K562 (cell line): ENCODE measurements around the gene REX1BD.

Experiments
- FOXA1 ChIP-seq: fragments of 450-650 bp; IDR thresholded peaks from 2 replicates; pipeline ENCODE4 v1.6.1; 2016; ENCODE audit warnings: mild to moderate bottlenecking, borderline replicate concordance
- FOXK2 ChIP-seq, 2 experiments: fragments of 450-650 bp; IDR thresholded peaks in 1 of 2; conservative IDR thresholded peaks in 1 of 2; 2 replicates each; pipeline ENCODE4 v1.6.1; 2016; ENCODE audit warnings: low read depth in 2 of 2, mild to moderate bottlenecking in 1 of 2
- POLR3A ChIP-seq: IDR thresholded peaks from 2 replicates; pipeline ENCODE4 v1.6.1; 2011; ENCODE audit warnings: borderline replicate concordance, mild to moderate bottlenecking, moderate library complexity; ENCODE audit not compliant: insufficient read length, insufficient read depth; ENCODE audit errors: extremely low read depth
- ZNF124 ChIP-seq: sonication (generic); formaldehyde crosslinking; IDR thresholded peaks from 2 replicates; pipeline ENCODE4 v1.8.1; 2022; ENCODE audit warnings: missing genetic modification reagents
- TF ChIP-seq, protein P1 (sequence below), 2 experiments: fragments of 450-650 bp in 1 of 2; sonication (generic) in 1 of 2; formaldehyde crosslinking in 1 of 2; IDR thresholded peaks in 1 of 2; conservative IDR thresholded peaks in 1 of 2; 2 replicates each; pipeline versions ENCODE4 v1.6.1 to v1.8.1; 2016 to 2023; ENCODE audit warnings: mild to moderate bottlenecking in 2 of 2, moderate library complexity in 2 of 2, inconsistent platforms in 1 of 2, missing genetic modification reagents in 1 of 2
- TF ChIP-seq, protein P2 (sequence below): sonication (generic); formaldehyde crosslinking; IDR thresholded peaks from 2 replicates; pipeline ENCODE4 v1.8.1; 2023; ENCODE audit warnings: mild to moderate bottlenecking, missing genetic modification reagents
- TF ChIP-seq, protein P3 (sequence below): fragments of 450-650 bp; formaldehyde crosslinking; IDR thresholded peaks from 2 replicates; pipeline ENCODE4 v1.4.0; 2020; ENCODE audit warnings: mild to moderate bottlenecking

DNA sequence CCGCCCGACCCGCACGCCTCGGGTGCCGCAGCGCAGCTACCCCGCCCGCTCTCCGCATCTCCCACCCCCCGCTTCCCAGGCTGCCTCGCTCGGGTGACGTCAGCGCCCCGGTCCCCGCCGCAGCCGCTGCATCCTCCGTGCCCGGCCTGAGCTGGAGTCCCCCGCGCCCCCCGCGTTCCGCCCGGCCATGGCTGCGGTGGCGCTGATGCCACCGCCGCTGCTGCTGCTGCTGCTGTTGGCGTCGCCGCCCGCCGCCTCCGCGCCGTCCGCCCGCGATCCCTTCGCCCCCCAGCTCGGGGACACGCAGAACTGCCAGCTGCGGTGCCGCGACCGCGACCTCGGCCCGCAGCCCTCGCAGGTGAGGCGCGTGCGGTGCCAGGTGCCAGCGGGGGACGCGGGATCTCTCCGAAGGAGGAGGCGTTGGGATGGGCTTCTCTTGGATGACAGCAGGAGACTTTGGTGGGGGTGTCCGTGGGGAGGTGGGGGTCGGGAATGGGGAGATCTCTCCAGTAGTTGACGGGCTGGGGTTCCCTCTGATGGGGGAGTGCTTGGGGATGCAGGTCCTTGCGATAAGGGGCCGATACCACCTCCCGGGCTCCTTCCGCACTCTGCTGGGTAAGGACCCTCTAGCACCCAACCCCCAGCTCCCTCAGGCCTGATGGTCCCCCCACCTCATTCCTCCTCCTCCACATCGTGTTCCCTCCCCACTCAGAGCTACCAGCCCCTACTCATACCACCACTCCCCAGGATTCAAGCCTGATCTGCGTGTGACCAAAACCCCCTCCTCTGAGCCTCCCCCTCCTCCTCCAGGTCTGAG, 24.4 kb downstream of the REX1BD start, which contains the start of gene TMEM59L:
- no peak for TF ChIP-seq ZNF124 (CRISPR knock-in tag)
- TF ChIP-seq FOXA1, result no peak
- TF ChIP-seq, protein P1, sequence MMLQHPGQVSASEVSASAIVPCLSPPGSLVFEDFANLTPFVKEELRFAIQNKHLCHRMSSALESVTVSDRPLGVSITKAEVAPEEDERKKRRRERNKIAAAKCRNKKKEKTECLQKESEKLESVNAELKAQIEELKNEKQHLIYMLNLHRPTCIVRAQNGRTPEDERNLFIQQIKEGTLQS (IDR thresholded peaks at IDR 0.05), result peak; percentile 48; the same call in 1 of the 2 replicates
- TF ChIP-seq, protein P1 (CRISPR knock-in tag; conservative IDR thresholded peaks at IDR 0.05), result no peak
- no peak for TF ChIP-seq FOXK2 (conservative IDR thresholded peaks at IDR 0.05 in 1 of 2, IDR thresholded peaks at IDR 0.05 in 1 of 2; ENCODE audit: low read depth in 2 of 2)
- TF ChIP-seq, protein P2, sequence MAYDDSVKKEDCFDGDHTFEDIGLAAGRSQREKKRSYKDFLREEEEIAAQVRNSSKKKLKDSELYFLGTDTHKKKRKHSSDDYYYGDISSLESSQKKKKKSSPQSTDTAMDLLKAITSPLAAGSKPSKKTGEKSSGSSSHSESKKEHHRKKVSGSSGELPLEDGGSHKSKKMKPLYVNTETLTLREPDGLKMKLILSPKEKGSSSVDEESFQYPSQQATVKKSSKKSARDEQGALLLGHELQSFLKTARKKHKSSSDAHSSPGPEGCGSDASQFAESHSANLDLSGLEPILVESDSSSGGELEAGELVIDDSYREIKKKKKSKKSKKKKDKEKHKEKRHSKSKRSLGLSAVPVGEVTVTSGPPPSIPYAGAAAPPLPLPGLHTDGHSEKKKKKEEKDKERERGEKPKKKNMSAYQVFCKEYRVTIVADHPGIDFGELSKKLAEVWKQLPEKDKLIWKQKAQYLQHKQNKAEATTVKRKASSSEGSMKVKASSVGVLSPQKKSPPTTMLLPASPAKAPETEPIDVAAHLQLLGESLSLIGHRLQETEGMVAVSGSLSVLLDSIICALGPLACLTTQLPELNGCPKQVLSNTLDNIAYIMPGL (CRISPR knock-in tag), result no peak
- TF ChIP-seq, protein P3, sequence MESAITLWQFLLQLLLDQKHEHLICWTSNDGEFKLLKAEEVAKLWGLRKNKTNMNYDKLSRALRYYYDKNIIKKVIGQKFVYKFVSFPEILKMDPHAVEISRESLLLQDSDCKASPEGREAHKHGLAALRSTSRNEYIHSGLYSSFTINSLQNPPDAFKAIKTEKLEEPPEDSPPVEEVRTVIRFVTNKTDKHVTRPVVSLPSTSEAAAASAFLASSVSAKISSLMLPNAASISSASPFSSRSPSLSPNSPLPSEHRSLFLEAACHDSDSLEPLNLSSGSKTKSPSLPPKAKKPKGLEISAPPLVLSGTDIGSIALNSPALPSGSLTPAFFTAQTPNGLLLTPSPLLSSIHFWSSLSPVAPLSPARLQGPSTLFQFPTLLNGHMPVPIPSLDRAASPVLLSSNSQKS (CRISPR knock-in tag), result no peak
- no peak for TF ChIP-seq POLR3A
